Stimulated activated CD4-positive, alpha-beta T cell treated with anti-CD3 and anti-CD28 coated beads, TNF-alpha, amount 100 ng/mL, for 4 hours (primary cell): Measurements from ENCODE around the gene KRTAP6-2.

ENCODE experiments used
- DNase-seq, 3 experiments: peaks; one replicate each; pipeline ENCODE4 v3.0.0-alpha.2; 2020; ENCODE audit warnings: low read depth in 3 of 3

The KRTAP6-2 gene

DNA sequence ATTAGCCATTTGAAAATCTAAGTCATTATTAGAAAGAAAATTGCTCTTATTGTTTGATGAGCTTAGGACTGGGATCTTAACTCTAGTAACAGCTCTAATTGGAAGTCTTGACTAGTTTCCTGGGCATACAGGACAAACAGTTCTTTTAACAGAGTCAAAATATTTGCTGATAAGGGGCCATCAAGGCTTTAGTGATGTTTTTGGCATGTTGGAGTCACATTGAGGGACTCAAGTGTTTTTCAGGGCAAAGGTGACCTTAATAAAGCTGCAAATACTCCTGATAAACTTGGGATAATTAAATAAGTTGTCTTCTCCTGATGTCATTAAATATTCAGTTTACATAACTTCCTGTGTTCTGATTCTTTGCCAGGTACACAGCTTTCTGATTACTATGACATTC lies 31.1 kb downstream of the KRTAP6-2 start:
- DNase-seq = no peak

DNA sequence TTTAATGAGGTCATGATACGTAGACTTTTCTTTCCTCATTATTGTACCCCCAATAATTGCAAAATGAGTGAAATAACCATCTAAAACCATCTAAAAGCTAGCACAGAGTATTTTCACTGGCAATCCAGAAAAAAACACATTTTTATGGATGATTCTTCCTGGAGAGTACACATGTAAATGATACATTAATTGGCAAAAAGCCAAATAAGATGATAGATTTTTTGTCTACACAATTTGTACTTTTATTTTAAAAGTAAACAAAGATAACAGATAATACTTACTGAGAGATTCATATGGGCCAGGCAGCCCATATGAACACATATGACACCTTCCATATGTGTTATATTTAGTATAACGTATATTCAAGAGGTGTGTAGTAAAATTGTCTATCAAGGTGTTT lies 35.1 kb downstream of the KRTAP6-2 start:
- DNase-seq = no peak

DNA sequence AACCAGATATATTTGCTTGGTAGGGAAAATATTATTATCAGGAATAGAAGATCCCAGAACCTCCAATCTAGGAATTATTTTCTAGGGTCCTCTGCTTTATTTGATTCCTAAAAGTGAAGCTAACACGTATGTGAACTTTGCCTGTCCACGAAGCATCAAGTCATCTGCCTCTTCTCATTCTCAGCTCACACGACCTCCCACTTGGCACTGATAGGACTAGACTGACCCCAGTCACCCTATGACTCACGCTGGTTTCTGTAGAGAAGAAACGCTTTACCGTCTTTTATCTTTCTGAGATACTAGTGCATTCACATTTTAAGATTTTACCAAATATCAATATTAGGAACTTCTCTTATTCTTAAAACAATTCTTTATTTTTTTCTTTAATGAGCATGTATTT lies 35.6 kb downstream of the KRTAP6-2 start:
- no peak for DNase-seq

DNA sequence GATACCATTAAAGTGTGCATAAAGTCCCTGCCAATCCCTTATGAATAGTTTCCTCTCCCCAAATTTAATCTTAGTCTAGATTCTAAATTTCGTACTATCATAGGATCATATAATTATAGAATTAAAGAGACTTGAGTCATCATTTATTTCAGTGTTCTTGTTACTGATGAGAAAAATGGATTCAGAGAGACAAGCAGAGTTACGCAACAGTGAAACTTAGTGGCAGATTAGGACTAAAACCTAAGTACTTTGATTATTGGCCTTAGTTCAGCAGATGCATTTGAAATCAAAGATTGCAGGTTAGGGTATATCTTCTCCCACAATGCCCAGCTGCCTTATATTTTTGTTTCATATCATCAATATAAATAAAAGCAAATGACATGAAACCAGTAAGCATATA lies 36.7 kb downstream of the KRTAP6-2 start:
- no peak for DNase-seq

GRCh38 chr21:30561264-30561895 lies 37.3 kb downstream of the KRTAP6-2 start, which contains the start of gene KRTAP19-7:
KRTAP19-7 (minus strand) TSS chr21:30561314; CDS start chr21:30561289, 25 bp downstream.
- no peak for DNase-seq

DNA sequence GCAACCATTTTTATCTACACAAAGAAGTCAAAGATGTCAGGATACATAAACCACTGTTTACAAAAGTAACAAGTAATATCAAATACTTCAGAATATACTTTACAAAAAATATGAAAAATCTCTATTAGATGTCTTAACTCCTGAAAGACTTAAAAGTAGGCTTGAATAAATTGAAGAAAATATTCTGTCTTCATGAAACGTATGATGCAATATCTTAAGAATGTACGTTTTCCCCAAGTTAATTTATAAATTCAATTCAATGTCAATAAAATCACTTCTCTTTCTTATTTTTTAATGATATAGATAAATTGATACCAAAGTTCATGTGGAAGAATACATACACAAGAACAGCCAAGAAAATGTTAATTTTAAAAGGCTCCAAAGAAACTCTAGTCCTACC lies 43.6 kb downstream of the KRTAP6-2 start:
- DNase-seq = no peak

GRCh38 chr21:30552782-30553181 lies 45.9 kb downstream of the KRTAP6-2 start:
- DNase-seq = no peak
